ENCODE data around the gene GALNT2. TPM values are rescaled to one million over a fixed set of nuclear protein-coding genes. Genes with fewer than 3 reads are reported as not detected.

GALNT2 gene
- total and polyA plus RNA-seq, 2 donors (not counting 1 experiment from before 2014, with no cell fraction given), result 19.0 to 184 TPM

GRCh38 chr1:230280054-230280795 is 213.2 kb downstream of the GALNT2 start:
- no peak for DNase-seq
- ATAC-seq (ENCODE audit: low read depth), result no peak
- Histone ChIP-seq H3K27me3 (replicated peaks in 1 of 4; ENCODE audit: control extremely low read depth in 1 of 4, control insufficient read depth in 3 of 4, insufficient read depth in 4 of 4, low read length in 3 of 4) (no peaks in the 10 kb centered on the region), H2AFZ (ENCODE audit: insufficient read depth, low read depth, low read length, poor library complexity, severe bottlenecking) (peak overlapping the region; percentile 49), H3K79me2 (ENCODE audit: control insufficient read depth, insufficient read depth, low read length) (no peaks in the 10 kb centered on the region), H3K4me2 (replicated peaks; ENCODE audit: low read depth, low read length, poor library complexity, severe bottlenecking) (peak overlapping the region; percentile 68), H3K9ac (ENCODE audit: low read length) (peak overlapping the region; percentile 22), H4K20me1 (ENCODE audit: control insufficient read depth, insufficient read depth, low read length, poor library complexity, severe bottlenecking) (no peaks in the 10 kb centered on the region), H3K36me3 (replicated peaks in 1 of 2; ENCODE audit: control extremely low read depth in 1 of 2, control insufficient read depth in 1 of 2, extremely low read depth in 1 of 2, insufficient read depth in 2 of 2, low read length in 1 of 2) (peaks cover 1 to 17% of the 10 kb centered on the region in 2 experiments), H3K9me3 (ENCODE audit: control extremely low read depth in 1 of 3, control insufficient read depth in 2 of 3, insufficient read depth in 1 of 3, low read length in 2 of 3) (no peaks in the 10 kb centered on the region), H3K27ac (ENCODE audit: low read length in 2 of 2) (peak overlapping the region in 1 of 2 donors; percentile 53), H3K4me3 (ENCODE audit: control extremely low read depth in 1 of 5, extremely low read depth in 1 of 5, insufficient read depth in 1 of 5, low read depth in 2 of 5, low read length in 4 of 5) (peak overlapping the region in 1 of 5 experiments; percentile 13), H3K4me1 (ENCODE audit: control insufficient read depth in 2 of 2, insufficient read depth in 2 of 2, low read length in 2 of 2) (peaks cover 67 to 70% of the 10 kb centered on the region in 2 donors)
- intact Hi-C loops (cut with micrococcal nuclease), result no loop called here
- peaks cover 79% of the 10 kb centered on the region for H3K4me1 Mint-ChIP-seq
- no peaks in the 10 kb centered on the region for H3K27me3 Mint-ChIP-seq
- H3K4me3 Mint-ChIP-seq, result peak overlapping the region; percentile 49
- POLR2A ChIA-PET, result no interaction called here
- H3K27ac Mint-ChIP-seq, result peak overlapping the region; percentile 78
- CTCF ChIA-PET, result interaction anchor here (0.7 to 1.6 kb wide), 5 partner anchors 26 to 619 kb away, joined by 3 to 5 read pairs (median 3); no protein-coding TSS in a partner anchor
- WGBS (ENCODE audit: insufficient coverage), result 97% methylated on average over 24 of the region's 24 CpGs
- TF ChIP-seq EZH2 (IDR thresholded peaks at IDR 0.05; ENCODE audit: borderline replicate concordance, insufficient read depth, low read depth, low read length, poor library complexity, severe bottlenecking), result no peak
- TF ChIP-seq CTCF (IDR thresholded peaks at IDR 0.05), result no peak
- no peaks in the 10 kb centered on the region for H3K9me3 Mint-ChIP-seq (ENCODE audit: insufficient read depth)

- H4K20me1 ChIP-seq (ENCODE audit: control insufficient read depth, insufficient read depth, low read length, poor library complexity, severe bottlenecking), result no peaks in the 10 kb centered on the region
- no peaks in the 10 kb centered on the region for H3K9me3 Mint-ChIP-seq (ENCODE audit: insufficient read depth)
- CTCF ChIA-PET, result interaction anchor here (1.0 to 1.6 kb wide), 6 partner anchors 25 to 620 kb away, joined by 3 to 8 read pairs (median 4); no protein-coding TSS in a partner anchor
- peak overlapping the region; percentile 68 for H3K4me2 ChIP-seq (replicated peaks; ENCODE audit: low read depth, low read length, poor library complexity, severe bottlenecking)
- H3K9ac ChIP-seq (ENCODE audit: low read length), result peak overlapping the region; percentile 22
- H3K36me3 ChIP-seq (replicated peaks in 1 of 2; ENCODE audit: control extremely low read depth in 1 of 2, control insufficient read depth in 1 of 2, extremely low read depth in 1 of 2, insufficient read depth in 2 of 2, low read length in 1 of 2), result peaks cover 1 to 17% of the 10 kb centered on the region in 2 experiments
- DNase-seq (peak; percentile 33), ATAC-seq (ENCODE audit: low read depth) (no peak)
- H2AFZ ChIP-seq (ENCODE audit: insufficient read depth, low read depth, low read length, poor library complexity, severe bottlenecking), result peak overlapping the region; percentile 46
- WGBS (ENCODE audit: insufficient coverage), result 53% methylated on average over 22 of the region's 23 CpGs
- POLR2A ChIA-PET, result no interaction called here
- intact Hi-C loops (cut with micrococcal nuclease), result no loop called here
- H3K79me2 ChIP-seq (ENCODE audit: control insufficient read depth, insufficient read depth, low read length), result no peaks in the 10 kb centered on the region
- H3K4me3 Mint-ChIP-seq, result peak overlapping the region; percentile 62
- H3K27me3 Mint-ChIP-seq, result no peaks in the 10 kb centered on the region
- H3K27ac ChIP-seq (ENCODE audit: low read length in 2 of 2), result peak overlapping the region in 1 of 2 donors; percentile 53
- peaks cover 67 to 70% of the 10 kb centered on the region in 2 donors for H3K4me1 ChIP-seq (ENCODE audit: control insufficient read depth in 2 of 2, insufficient read depth in 2 of 2, low read length in 2 of 2)
- H3K4me1 Mint-ChIP-seq, result peaks cover 79% of the 10 kb centered on the region
- H3K27ac Mint-ChIP-seq, result peak overlapping the region; percentile 78
- no peak overlapping the region for H3K4me3 ChIP-seq (ENCODE audit: control extremely low read depth in 1 of 5, extremely low read depth in 1 of 5, insufficient read depth in 1 of 5, low read depth in 2 of 5, low read length in 4 of 5)
- TF ChIP-seq EZH2 (IDR thresholded peaks at IDR 0.05; ENCODE audit: borderline replicate concordance, insufficient read depth, low read depth, low read length, poor library complexity, severe bottlenecking) (no peak), CTCF (IDR thresholded peaks at IDR 0.05) (no peak)
- no peaks in the 10 kb centered on the region for H3K9me3 ChIP-seq (ENCODE audit: control extremely low read depth in 1 of 3, control insufficient read depth in 2 of 3, insufficient read depth in 1 of 3, low read length in 2 of 3)
- H3K27me3 ChIP-seq (replicated peaks in 1 of 4; ENCODE audit: control extremely low read depth in 1 of 4, control insufficient read depth in 3 of 4, insufficient read depth in 4 of 4, low read length in 3 of 4), result no peaks in the 10 kb centered on the region
Measured at GRCh38 chr1:230280906-230281413, 213.9 kb downstream of the GALNT2 start.
